Thoracic aorta (tissue), 2 donors: Measurements from ENCODE around the gene STRN. TPM values are rescaled to one million over a fixed set of nuclear protein-coding genes. Genes with fewer than 3 reads are reported as not detected.

ENCODE experiments used
- ATAC-seq: fragments of 150-250 bp; one replicate; pipeline ENCODE4 v1.8.0; 2017; ENCODE audit warnings: low read depth; ENCODE audit not compliant: insufficient number of reproducible peaks, low FRiP score
- DNase-seq: peaks from one replicate; pipeline ENCODE4 v3.0.0-alpha.2; 2020; ENCODE audit warnings: low spot score
- H3K27ac ChIP-seq, 2 donors: fragments of 200-600 bp; sonication (generic); 1 replicate in 1 of 2; 2 replicates in 1 of 2; pipeline ENCODE4 v1.5.1; 2016; ENCODE audit warnings: mild to moderate bottlenecking in 2 of 2, moderate library complexity in 2 of 2
- H3K27me3 ChIP-seq: fragments of 200-600 bp; sonication (generic); replicated peaks from 2 replicates; pipeline ENCODE4 v1.6.0; 2016; ENCODE audit warnings: mild to moderate bottlenecking; ENCODE audit not compliant: insufficient read depth
- H3K36me3 ChIP-seq: fragments of 200-600 bp; sonication (generic); one replicate; pipeline ENCODE4 v1.5.1; 2016
- H3K4me1 ChIP-seq, 2 donors: fragments of 200-600 bp; sonication (generic); 1 replicate in 1 of 2; 2 replicates in 1 of 2; pipeline versions ENCODE4 v1.5.1 to v1.6.0; 2016; ENCODE audit warnings: low read depth in 2 of 2, mild to moderate bottlenecking in 1 of 2; ENCODE audit not compliant: control insufficient read depth in 1 of 2
- H3K4me3 ChIP-seq: fragments of 200-600 bp; sonication (generic); 2 replicates; pipeline ENCODE4 v1.5.1; 2016; ENCODE audit warnings: mild to moderate bottlenecking
- H3K9me3 ChIP-seq: fragments of 200-600 bp; sonication (generic); 2 replicates; pipeline ENCODE4 v1.5.1; 2016
- CTCF ChIP-seq: fragments of 200-600 bp; sonication (generic); IDR thresholded peaks from one replicate; pipeline ENCODE4 v1.5.1; 2019; ENCODE audit warnings: antibody characterized with exemption
- total RNA-seq, 2 donors: library from RNA; depleted of rRNA; stranded (reverse); fragments of >200 nt; gene quantifications; one replicate each; pipeline versions ENCODE4 v1.1.0 to v1.2.3, GENCODE V29; 2016

The STRN gene
- total RNA-seq, 2 donors from 2014 or later = 14.6 to 23.4 TPM

- Histone ChIP-seq H3K4me3 (no peak overlapping the region), H3K36me3 (no peaks in the 10 kb centered on the region), H3K27me3 (no peaks in the 10 kb centered on the region), H3K4me1 (peaks cover 0 to 3% of the 10 kb centered on the region in 2 donors), H3K27ac (no peak overlapping the region), H3K9me3 (no peaks in the 10 kb centered on the region)
- TF ChIP-seq CTCF = no peak
- no peak for ATAC-seq
- DNase-seq = no peak
Measured at GRCh38 chr2:36915627-36916026, 50.7 kb downstream of the STRN start.

DNA sequence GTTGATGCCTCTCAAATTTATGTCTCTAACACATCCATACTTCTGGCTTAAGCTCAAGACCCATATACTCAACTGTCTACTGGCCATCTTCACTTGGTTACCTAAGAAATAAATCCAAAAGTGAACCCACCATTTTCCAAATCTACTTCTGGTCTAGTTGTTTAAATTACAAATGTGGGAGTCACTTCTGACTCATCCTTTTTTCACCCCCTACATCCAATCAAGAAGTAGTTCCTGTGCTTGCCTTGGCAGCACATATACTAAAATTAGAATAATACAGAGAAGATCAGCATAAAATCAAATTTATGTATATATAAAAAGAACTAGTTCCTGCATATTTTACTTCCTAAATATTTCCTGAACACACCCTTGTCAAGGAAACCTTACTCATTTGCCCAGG is 53.6 kb downstream of the STRN start:
- Histone ChIP-seq H3K27me3 (no peaks in the 10 kb centered on the region), H3K9me3 (no peaks in the 10 kb centered on the region), H3K4me1 (no peaks in the 10 kb centered on the region), H3K27ac (no peak overlapping the region), H3K4me3 (no peak overlapping the region), H3K36me3 (no peaks in the 10 kb centered on the region)
- ATAC-seq (no peak), DNase-seq (no peak)
- TF ChIP-seq CTCF = no peak

- DNase-seq = no peak
- ATAC-seq = no peak
Measured at GRCh38 chr2:36911012-36911411, 55.3 kb downstream of the STRN start.

GRCh38 chr2:36906277-36906676 is 60.1 kb downstream of the STRN start:
- no peak for DNase-seq
- H3K4me3 ChIP-seq = no peak overlapping the region
- H3K4me1 ChIP-seq = no peaks in the 10 kb centered on the region
- no peaks in the 10 kb centered on the region for H3K27me3 ChIP-seq
- no peaks in the 10 kb centered on the region for H3K36me3 ChIP-seq
- no peak for ATAC-seq
- no peaks in the 10 kb centered on the region for H3K9me3 ChIP-seq
- H3K27ac ChIP-seq = no peak overlapping the region
- TF ChIP-seq CTCF = no peak

More at GRCh38 chr2:36911012-36911411, 55.3 kb downstream of the STRN start:
- no peaks in the 10 kb centered on the region for H3K36me3 ChIP-seq
- H3K9me3 ChIP-seq = no peaks in the 10 kb centered on the region
- TF ChIP-seq CTCF = no peak
- no peak overlapping the region for H3K4me3 ChIP-seq
- no peaks in the 10 kb centered on the region for H3K4me1 ChIP-seq
- H3K27me3 ChIP-seq = no peaks in the 10 kb centered on the region
- no peak overlapping the region for H3K27ac ChIP-seq

- peaks cover 2% of the 10 kb centered on the region for H3K36me3 ChIP-seq
- H3K27me3 ChIP-seq = no peaks in the 10 kb centered on the region
- no peaks in the 10 kb centered on the region for H3K4me1 ChIP-seq
- no peak for DNase-seq
- no peak overlapping the region for H3K27ac ChIP-seq
- no peak for TF ChIP-seq CTCF
- no peak for ATAC-seq
- no peak overlapping the region for H3K4me3 ChIP-seq
- no peaks in the 10 kb centered on the region for H3K9me3 ChIP-seq
Measured at GRCh38 chr2:36904636-36905035, 61.7 kb downstream of the STRN start.
